ENCODE measurements around the gene UST. TPM values are rescaled to one million over a fixed set of nuclear protein-coding genes. Genes with fewer than 3 reads are reported as not detected.

The UST gene
- total RNA-seq, 1 experiment from 2014 or later = 11.3 TPM

GRCh38 chr6:149118737-149119653 is 372.2 kb downstream of the UST start:
- peak; percentile 20 for DNase-seq (ENCODE audit: low read depth)

DNA sequence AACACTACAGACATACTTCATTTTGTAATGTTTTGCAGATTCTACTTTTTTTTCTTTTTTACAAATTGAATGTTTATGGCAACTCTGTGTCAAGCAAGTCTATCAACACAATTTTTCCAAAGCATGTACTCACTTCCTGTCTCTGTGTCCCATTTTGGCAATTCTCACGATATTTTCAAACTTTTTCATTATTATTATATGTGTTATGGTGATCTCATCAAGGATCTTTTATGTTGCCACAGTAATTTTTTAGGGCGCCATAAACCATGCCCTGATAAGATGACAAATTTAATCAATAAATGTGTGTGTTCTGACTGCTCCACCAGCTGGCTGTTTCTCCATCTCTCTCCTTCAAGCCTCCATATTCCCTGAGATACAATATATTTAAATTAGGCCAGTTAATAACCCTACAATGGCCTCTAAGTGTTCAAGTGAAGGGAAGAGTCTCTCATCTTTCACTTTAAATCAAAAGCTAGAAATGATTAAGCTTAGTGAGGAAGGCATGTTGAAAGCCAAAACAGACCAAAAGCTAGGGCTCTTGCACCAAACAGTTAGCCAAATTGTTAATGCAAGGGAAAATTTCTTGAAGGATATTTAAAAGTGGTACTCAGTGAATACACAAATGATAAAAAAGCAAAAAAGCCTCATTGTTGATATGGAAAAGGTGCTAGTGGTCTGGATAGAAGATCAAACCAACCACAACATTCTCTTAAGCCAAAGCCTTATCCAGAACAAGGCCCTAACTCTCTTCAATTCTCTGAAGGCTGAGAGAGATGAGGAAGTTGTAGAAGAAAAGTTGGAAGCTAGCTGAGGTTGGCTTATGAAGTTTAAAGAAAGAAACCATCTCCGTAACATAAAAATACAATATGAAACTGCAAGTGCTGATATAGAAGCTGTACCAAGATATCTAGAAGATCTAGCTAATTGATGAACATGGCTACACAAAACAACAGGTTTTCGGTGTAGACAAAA is 376.3 kb downstream of the UST start:
- no peak for DNase-seq (ENCODE audit: low read depth)

GRCh38 chr6:149125309-149125708 is 378.5 kb downstream of the UST start:
- DNase-seq (ENCODE audit: low read depth) = no peak

Measured in M059J (cell line).